ENCODE data around the gene WNT7B.

The WNT7B gene

DNA sequence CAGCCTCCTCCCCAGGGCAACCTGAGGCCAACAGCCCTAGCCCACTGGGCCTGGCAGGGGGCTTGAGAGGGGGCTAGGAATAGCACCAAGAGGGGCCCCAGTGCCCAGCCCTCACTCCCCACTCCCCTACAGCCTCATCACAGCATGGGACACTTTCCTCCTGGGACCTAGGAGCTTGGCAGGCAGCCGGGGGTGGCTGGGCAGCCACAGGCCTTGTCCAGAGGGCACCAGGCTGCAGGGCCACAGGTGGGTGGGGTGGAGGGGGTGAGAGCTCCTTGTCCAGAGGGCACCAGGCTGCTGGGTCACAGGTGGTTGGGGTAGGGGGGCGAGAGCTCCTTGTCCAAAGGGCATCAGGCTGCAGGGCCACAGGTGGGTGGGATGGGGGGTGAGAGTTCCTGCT, 61.8 kb downstream of the WNT7B start:
- 90% methylated on average over 1 of the region's 2 CpGs for WGBS
- Histone ChIP-seq H3K4me2 (ENCODE audit: low read length, poor library complexity, severe bottlenecking) (no peak overlapping the region), H3K4me1 (ENCODE audit: control insufficient read depth, insufficient read depth, low read depth, low read length) (peaks cover 38% of the 10 kb centered on the region), H3K9ac (ENCODE audit: low read length) (no peak overlapping the region), H3K79me1 (replicated peaks; ENCODE audit: low read length, poor library complexity, severe bottlenecking) (peaks cover 2% of the 10 kb centered on the region), H2AFZ (ENCODE audit: low read depth, low read length) (no peak overlapping the region), H3K4ac (ENCODE audit: low read depth in 1 of 2, low read length in 2 of 2) (no peak overlapping the region), H2BK12ac (ENCODE audit: low read length in 2 of 2) (no peak overlapping the region), H3K9me3 (ENCODE audit: control insufficient read depth, low read length) (peaks cover 13% of the 10 kb centered on the region), H4K8ac (ENCODE audit: low read length) (no peak overlapping the region), H3K23ac (ENCODE audit: low read length in 2 of 2) (no peak overlapping the region), H3K14ac (ENCODE audit: low read length in 2 of 2) (no peak overlapping the region), H2BK120ac (ENCODE audit: low read depth, low read length) (no peak overlapping the region), H3K27me3 (ENCODE audit: control insufficient read depth in 1 of 2, insufficient read depth in 1 of 2, low read length in 2 of 2) (peaks cover 31 to 81% of the 10 kb centered on the region in 2 experiments), H3K36me3 (ENCODE audit: control insufficient read depth in 1 of 2, insufficient read depth in 2 of 2, low read depth in 1 of 2, low read length in 2 of 2) (peaks cover 0 to 7% of the 10 kb centered on the region in 2 experiments), H2BK15ac (ENCODE audit: low read depth, poor library complexity, severe bottlenecking) (no peak overlapping the region), H3K27ac (ENCODE audit: low read length, poor library complexity, severe bottlenecking) (no peak overlapping the region), H4K91ac (ENCODE audit: low read length) (no peak overlapping the region), H2BK5ac (ENCODE audit: low read depth, low read length, poor library complexity, severe bottlenecking) (no peak overlapping the region), H3K4me3 (ENCODE audit: insufficient read depth in 1 of 2, low read depth in 1 of 2, low read length in 2 of 2) (no peak overlapping the region), H3K18ac (ENCODE audit: low read depth in 1 of 2, low read length in 2 of 2) (no peak overlapping the region), H2AK5ac (ENCODE audit: low read length, severe bottlenecking) (no peak overlapping the region)
- DNase-seq: no peak

DNA sequence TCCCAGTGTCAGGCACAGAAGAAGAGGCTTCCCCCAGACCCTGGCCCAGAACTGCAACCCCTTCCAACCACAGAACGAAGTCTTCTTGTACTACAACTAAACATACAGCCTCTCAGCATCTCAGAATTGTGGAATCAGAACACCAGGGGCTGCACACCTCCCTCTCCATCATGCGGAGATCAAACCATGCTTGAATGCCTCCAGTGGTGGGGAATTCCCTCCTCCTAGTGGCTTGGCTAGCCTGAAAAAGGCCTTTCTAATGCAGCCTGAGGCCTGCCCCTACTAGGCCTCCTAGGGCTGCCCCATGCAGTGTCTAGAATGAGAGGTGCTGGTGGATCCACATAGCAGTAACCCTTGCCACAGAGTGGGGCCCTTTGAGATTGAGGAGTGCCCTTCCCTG, 62.7 kb downstream of the WNT7B start:
- peaks cover 13% of the 10 kb centered on the region for H3K9me3 ChIP-seq (ENCODE audit: control insufficient read depth, low read length)
- peaks cover 31 to 89% of the 10 kb centered on the region in 2 experiments for H3K27me3 ChIP-seq (ENCODE audit: control insufficient read depth in 1 of 2, insufficient read depth in 1 of 2, low read length in 2 of 2)
- no peak overlapping the region for H2BK15ac ChIP-seq (ENCODE audit: low read depth, poor library complexity, severe bottlenecking)
- DNase-seq: no peak
- H3K4ac ChIP-seq (ENCODE audit: low read depth in 1 of 2, low read length in 2 of 2): no peak overlapping the region
- H3K36me3 ChIP-seq (ENCODE audit: control insufficient read depth in 1 of 2, insufficient read depth in 2 of 2, low read depth in 1 of 2, low read length in 2 of 2): no peaks in the 10 kb centered on the region
- H2AK5ac ChIP-seq (ENCODE audit: low read length, severe bottlenecking): no peak overlapping the region
- no peak overlapping the region for H3K23ac ChIP-seq (ENCODE audit: low read length in 2 of 2)
- H2BK12ac ChIP-seq (ENCODE audit: low read length in 2 of 2): no peak overlapping the region
- no peaks in the 10 kb centered on the region for H3K79me1 ChIP-seq (replicated peaks; ENCODE audit: low read length, poor library complexity, severe bottlenecking)
- H2BK120ac ChIP-seq (ENCODE audit: low read depth, low read length): no peak overlapping the region
- H3K14ac ChIP-seq (ENCODE audit: low read length in 2 of 2): no peak overlapping the region
- H4K8ac ChIP-seq (ENCODE audit: low read length): no peak overlapping the region
- no peak overlapping the region for H4K91ac ChIP-seq (ENCODE audit: low read length)
- no peak overlapping the region for H3K4me2 ChIP-seq (ENCODE audit: low read length, poor library complexity, severe bottlenecking)
- H3K9ac ChIP-seq (ENCODE audit: low read length): no peak overlapping the region
- no peak overlapping the region for H2BK5ac ChIP-seq (ENCODE audit: low read depth, low read length, poor library complexity, severe bottlenecking)
- no peak overlapping the region for H3K18ac ChIP-seq (ENCODE audit: low read depth in 1 of 2, low read length in 2 of 2)
- no peak overlapping the region for H3K27ac ChIP-seq (ENCODE audit: low read length, poor library complexity, severe bottlenecking)
- WGBS: 84% methylated on average over 2 of the region's 2 CpGs
- no peak overlapping the region for H3K4me3 ChIP-seq (ENCODE audit: insufficient read depth in 1 of 2, low read depth in 1 of 2, low read length in 2 of 2)
- H3K4me1 ChIP-seq (ENCODE audit: control insufficient read depth, insufficient read depth, low read depth, low read length): peaks cover 30% of the 10 kb centered on the region
- no peak overlapping the region for H2AFZ ChIP-seq (ENCODE audit: low read depth, low read length)

DNA sequence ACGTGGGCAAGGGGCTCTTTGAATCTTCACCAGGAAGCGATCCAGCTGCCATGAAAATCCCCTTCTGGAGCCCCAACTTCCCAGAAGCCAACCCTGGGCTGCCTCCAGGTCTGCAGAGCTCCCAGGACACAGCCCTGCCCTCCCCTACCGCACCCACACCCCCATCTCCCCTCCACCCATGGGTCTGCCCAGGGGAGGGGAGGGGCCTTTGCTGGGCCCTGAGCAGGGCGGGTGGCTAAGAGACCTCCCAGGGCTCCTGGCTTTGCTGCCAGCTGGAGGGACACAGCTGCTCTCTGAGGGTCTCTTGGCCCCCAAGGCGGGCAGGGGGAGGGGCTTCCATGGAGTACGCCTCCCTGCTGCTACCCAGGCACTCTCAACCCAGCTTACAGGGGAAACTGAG, 64.1 kb downstream of the WNT7B start:
- no peak overlapping the region for H4K91ac ChIP-seq (ENCODE audit: low read length)
- H3K27ac ChIP-seq (ENCODE audit: low read length, poor library complexity, severe bottlenecking): no peak overlapping the region
- no peak overlapping the region for H3K4me2 ChIP-seq (ENCODE audit: low read length, poor library complexity, severe bottlenecking)
- no peak overlapping the region for H2BK15ac ChIP-seq (ENCODE audit: low read depth, poor library complexity, severe bottlenecking)
- peaks cover 23% of the 10 kb centered on the region for H3K4me1 ChIP-seq (ENCODE audit: control insufficient read depth, insufficient read depth, low read depth, low read length)
- no peak overlapping the region for H3K23ac ChIP-seq (ENCODE audit: low read length in 2 of 2)
- no peak overlapping the region for H3K4me3 ChIP-seq (ENCODE audit: insufficient read depth in 1 of 2, low read depth in 1 of 2, low read length in 2 of 2)
- H3K9ac ChIP-seq (ENCODE audit: low read length): no peak overlapping the region
- no peak overlapping the region for H2AK5ac ChIP-seq (ENCODE audit: low read length, severe bottlenecking)
- DNase-seq: no peak
- no peaks in the 10 kb centered on the region for H3K36me3 ChIP-seq (ENCODE audit: control insufficient read depth in 1 of 2, insufficient read depth in 2 of 2, low read depth in 1 of 2, low read length in 2 of 2)
- no peaks in the 10 kb centered on the region for H3K79me1 ChIP-seq (replicated peaks; ENCODE audit: low read length, poor library complexity, severe bottlenecking)
- 80% methylated on average over 6 of the region's 6 CpGs for WGBS
- H3K27me3 ChIP-seq (ENCODE audit: control insufficient read depth in 1 of 2, insufficient read depth in 1 of 2, low read length in 2 of 2): peaks cover 31 to 92% of the 10 kb centered on the region in 2 experiments
- H3K18ac ChIP-seq (ENCODE audit: low read depth in 1 of 2, low read length in 2 of 2): no peak overlapping the region
- no peak overlapping the region for H2BK12ac ChIP-seq (ENCODE audit: low read length in 2 of 2)
- no peak overlapping the region for H3K14ac ChIP-seq (ENCODE audit: low read length in 2 of 2)
- H2BK120ac ChIP-seq (ENCODE audit: low read depth, low read length): no peak overlapping the region
- H2AFZ ChIP-seq (ENCODE audit: low read depth, low read length): no peak overlapping the region
- H4K8ac ChIP-seq (ENCODE audit: low read length): no peak overlapping the region
- peaks cover 13% of the 10 kb centered on the region for H3K9me3 ChIP-seq (ENCODE audit: control insufficient read depth, low read length)
- H3K4ac ChIP-seq (ENCODE audit: low read depth in 1 of 2, low read length in 2 of 2): no peak overlapping the region
- H2BK5ac ChIP-seq (ENCODE audit: low read depth, low read length, poor library complexity, severe bottlenecking): no peak overlapping the region

DNA sequence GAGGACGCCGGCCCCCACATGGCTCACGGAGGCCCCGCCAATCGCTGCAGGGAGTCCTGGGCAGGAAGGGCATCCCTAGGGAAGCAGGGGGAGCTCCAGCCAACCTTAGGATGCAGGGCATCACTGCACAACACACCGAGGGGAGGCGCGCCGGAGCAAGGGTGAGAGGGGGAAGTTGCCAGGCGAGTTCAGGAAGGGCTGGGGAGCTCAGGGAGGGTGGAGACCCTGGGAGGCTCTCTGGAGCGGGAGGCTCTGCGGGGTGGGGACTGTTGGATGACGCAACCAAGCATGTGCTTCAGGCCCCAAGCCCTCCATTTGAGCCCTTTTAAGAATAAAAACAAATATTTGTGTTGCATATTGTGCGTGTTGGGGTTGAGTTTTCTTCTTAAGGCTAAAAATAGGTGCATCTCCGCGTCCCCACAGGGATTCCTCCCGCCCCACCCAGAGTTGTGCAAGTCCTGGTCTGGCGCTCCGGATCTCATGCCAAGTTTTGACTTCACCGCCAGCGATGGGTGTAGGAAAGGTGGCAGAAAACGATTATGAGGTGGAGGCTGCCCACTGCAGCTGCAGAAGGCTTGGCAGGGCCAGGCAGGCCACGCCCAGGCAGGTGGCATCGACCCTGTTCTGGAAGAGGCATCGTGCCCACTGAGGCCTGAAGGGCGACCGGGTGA, 65.2 kb downstream of the WNT7B start:
- WGBS: 80% methylated on average over 24 of the region's 27 CpGs
- peaks cover 13% of the 10 kb centered on the region for H3K9me3 ChIP-seq (ENCODE audit: control insufficient read depth, low read length)

More for the DNA sequence above, 65.2 kb downstream of the WNT7B start:
- Histone ChIP-seq H3K4me3 (ENCODE audit: insufficient read depth in 1 of 2, low read depth in 1 of 2, low read length in 2 of 2) (peak overlapping the region in 1 of 2 experiments; percentile 44), H4K8ac (ENCODE audit: low read length) (no peak overlapping the region), H3K23ac (ENCODE audit: low read length in 2 of 2) (no peak overlapping the region), H4K91ac (ENCODE audit: low read length) (no peak overlapping the region), H3K36me3 (ENCODE audit: control insufficient read depth in 1 of 2, insufficient read depth in 2 of 2, low read depth in 1 of 2, low read length in 2 of 2) (no peaks in the 10 kb centered on the region), H3K4me1 (ENCODE audit: control insufficient read depth, insufficient read depth, low read depth, low read length) (peaks cover 14% of the 10 kb centered on the region), H2BK12ac (ENCODE audit: low read length in 2 of 2) (no peak overlapping the region), H3K4ac (ENCODE audit: low read depth in 1 of 2, low read length in 2 of 2) (no peak overlapping the region), H3K18ac (ENCODE audit: low read depth in 1 of 2, low read length in 2 of 2) (no peak overlapping the region), H2AFZ (ENCODE audit: low read depth, low read length) (no peak overlapping the region), H3K27me3 (ENCODE audit: control insufficient read depth in 1 of 2, insufficient read depth in 1 of 2, low read length in 2 of 2) (peaks cover 23 to 92% of the 10 kb centered on the region in 2 experiments), H3K27ac (ENCODE audit: low read length, poor library complexity, severe bottlenecking) (no peak overlapping the region), H2AK5ac (ENCODE audit: low read length, severe bottlenecking) (no peak overlapping the region), H2BK5ac (ENCODE audit: low read depth, low read length, poor library complexity, severe bottlenecking) (no peak overlapping the region), H2BK15ac (ENCODE audit: low read depth, poor library complexity, severe bottlenecking) (no peak overlapping the region), H3K79me1 (replicated peaks; ENCODE audit: low read length, poor library complexity, severe bottlenecking) (no peaks in the 10 kb centered on the region), H3K14ac (ENCODE audit: low read length in 2 of 2) (no peak overlapping the region), H2BK120ac (ENCODE audit: low read depth, low read length) (no peak overlapping the region), H3K4me2 (ENCODE audit: low read length, poor library complexity, severe bottlenecking) (no peak overlapping the region), H3K9ac (ENCODE audit: low read length) (no peak overlapping the region)
- DNase-seq: no peak
